ENCODE measurements around the gene ANTXR1. TPM values are rescaled to one million over a fixed set of nuclear protein-coding genes. Genes with fewer than 3 reads are reported as not detected.

ANTXR1 gene
- total RNA-seq, 1 donor from 2014 or later = 35.5 TPM

DNA sequence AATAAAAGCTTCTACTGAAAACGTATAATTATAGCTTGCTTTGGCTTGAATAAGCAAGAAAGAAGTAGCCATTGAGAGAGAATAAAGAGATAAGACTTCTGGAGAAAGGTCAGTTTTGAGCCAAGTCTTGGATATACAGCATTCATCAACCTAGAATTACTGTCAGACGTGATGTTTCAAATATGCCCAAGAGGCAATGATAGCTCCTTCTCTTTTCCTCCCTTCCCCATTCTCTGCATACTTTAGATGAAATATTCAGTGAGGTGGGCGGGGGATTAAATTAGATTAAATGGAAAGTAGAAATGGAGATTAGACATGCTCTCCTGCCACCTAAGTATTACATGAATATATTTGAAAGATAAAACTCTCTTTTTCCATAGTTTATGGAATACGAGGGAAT is 8.7 kb downstream of the ANTXR1 start:
- Histone ChIP-seq H3K36me3 (ENCODE audit: control insufficient read depth, insufficient read depth, low read length) (no peaks in the 10 kb centered on the region), H3K4me3 (ENCODE audit: low read depth, low read length) (no peak overlapping the region), H3K27me3 (ENCODE audit: control insufficient read depth, insufficient read depth, low read length) (no peaks in the 10 kb centered on the region)
- no peak for DNase-seq (ENCODE audit: low read depth)
- TF ChIP-seq, protein P1, sequence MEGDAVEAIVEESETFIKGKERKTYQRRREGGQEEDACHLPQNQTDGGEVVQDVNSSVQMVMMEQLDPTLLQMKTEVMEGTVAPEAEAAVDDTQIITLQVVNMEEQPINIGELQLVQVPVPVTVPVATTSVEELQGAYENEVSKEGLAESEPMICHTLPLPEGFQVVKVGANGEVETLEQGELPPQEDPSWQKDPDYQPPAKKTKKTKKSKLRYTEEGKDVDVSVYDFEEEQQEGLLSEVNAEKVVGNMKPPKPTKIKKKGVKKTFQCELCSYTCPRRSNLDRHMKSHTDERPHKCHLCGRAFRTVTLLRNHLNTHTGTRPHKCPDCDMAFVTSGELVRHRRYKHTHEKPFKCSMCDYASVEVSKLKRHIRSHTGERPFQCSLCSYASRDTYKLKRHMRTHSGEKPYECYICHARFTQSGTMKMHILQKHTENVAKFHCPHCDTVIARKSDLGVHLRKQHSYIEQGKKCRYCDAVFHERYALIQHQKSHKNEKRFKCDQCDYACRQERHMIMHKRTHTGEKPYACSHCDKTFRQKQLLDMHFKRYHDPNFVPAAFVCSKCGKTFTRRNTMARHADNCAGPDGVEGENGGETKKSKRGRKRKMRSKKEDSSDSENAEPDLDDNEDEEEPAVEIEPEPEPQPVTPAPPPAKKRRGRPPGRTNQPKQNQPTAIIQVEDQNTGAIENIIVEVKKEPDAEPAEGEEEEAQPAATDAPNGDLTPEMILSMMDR (IDR thresholded peaks at IDR 0.05; ENCODE audit: insufficient read depth, low read length, poor library complexity, severe bottlenecking) = no peak

DNA sequence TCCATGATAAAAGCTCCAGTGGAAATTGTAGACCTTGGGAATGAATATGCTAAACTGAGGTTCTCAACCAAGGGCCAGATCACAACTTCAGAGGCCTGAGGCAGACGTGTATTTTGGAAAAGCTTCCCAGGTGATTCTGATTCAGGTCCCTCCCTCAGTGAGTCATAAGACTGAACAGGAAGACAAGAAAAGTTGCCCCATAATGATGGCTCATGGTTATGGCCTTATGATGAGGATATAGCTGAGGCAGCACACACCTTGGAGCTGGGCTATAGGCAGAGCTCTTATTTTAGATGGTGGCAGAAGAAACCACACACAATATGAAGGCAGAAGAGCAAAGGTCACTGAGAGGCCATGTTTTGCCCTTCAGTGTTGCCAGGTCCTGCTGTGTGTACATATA is 9.6 kb downstream of the ANTXR1 start:
- TF ChIP-seq, protein P1 (IDR thresholded peaks at IDR 0.05; ENCODE audit: insufficient read depth, low read length, poor library complexity, severe bottlenecking) = no peak
- Histone ChIP-seq H3K4me3 (ENCODE audit: low read depth, low read length) (no peak overlapping the region), H3K27me3 (ENCODE audit: control insufficient read depth, insufficient read depth, low read length) (no peaks in the 10 kb centered on the region), H3K36me3 (ENCODE audit: control insufficient read depth, insufficient read depth, low read length) (no peaks in the 10 kb centered on the region)
- no peak for DNase-seq (ENCODE audit: low read depth)

DNA sequence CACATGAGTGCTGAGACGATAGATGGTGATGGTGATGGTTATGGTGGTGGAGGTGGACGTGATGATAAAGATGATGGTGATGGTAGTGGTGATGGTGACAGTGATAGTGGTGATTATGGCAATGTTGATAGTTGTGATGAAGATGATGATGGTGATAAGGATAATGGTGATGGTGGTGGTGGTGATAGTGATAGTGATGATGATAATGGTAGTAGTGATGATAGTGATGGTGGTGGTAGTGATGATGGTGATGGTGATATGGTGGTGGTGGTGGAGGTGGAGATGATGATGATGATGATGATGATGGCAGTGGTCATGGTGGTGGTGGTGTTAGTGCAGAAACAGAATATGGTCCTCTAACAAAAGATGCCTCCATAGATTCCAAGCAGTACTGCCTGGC is 10.3 kb downstream of the ANTXR1 start:
- Histone ChIP-seq H3K4me3 (ENCODE audit: low read depth, low read length) (no peak overlapping the region), H3K36me3 (ENCODE audit: control insufficient read depth, insufficient read depth, low read length) (no peaks in the 10 kb centered on the region), H3K27me3 (ENCODE audit: control insufficient read depth, insufficient read depth, low read length) (no peaks in the 10 kb centered on the region)
- DNase-seq (ENCODE audit: low read depth) = no peak
- TF ChIP-seq, protein P1 (IDR thresholded peaks at IDR 0.05; ENCODE audit: insufficient read depth, low read length, poor library complexity, severe bottlenecking) = no peak

- H3K27me3 ChIP-seq (ENCODE audit: control insufficient read depth, insufficient read depth, low read length) = no peaks in the 10 kb centered on the region
- DNase-seq (ENCODE audit: low read depth) = no peak
- no peak overlapping the region for H3K4me3 ChIP-seq (ENCODE audit: low read depth, low read length)
- TF ChIP-seq, protein P1 (IDR thresholded peaks at IDR 0.05; ENCODE audit: insufficient read depth, low read length, poor library complexity, severe bottlenecking) = peak; percentile 47
- no peaks in the 10 kb centered on the region for H3K36me3 ChIP-seq (ENCODE audit: control insufficient read depth, insufficient read depth, low read length)
Measured at GRCh38 chr2:69026026-69026425, 13.0 kb downstream of the ANTXR1 start.

GRCh38 chr2:69026691-69027459 is 13.9 kb downstream of the ANTXR1 start:
- TF ChIP-seq, protein P1 (IDR thresholded peaks at IDR 0.05; ENCODE audit: insufficient read depth, low read length, poor library complexity, severe bottlenecking) = no peak
- DNase-seq (ENCODE audit: low read depth) = no peak
- no peaks in the 10 kb centered on the region for H3K27me3 ChIP-seq (ENCODE audit: control insufficient read depth, insufficient read depth, low read length)
- no peaks in the 10 kb centered on the region for H3K36me3 ChIP-seq (ENCODE audit: control insufficient read depth, insufficient read depth, low read length)
- H3K4me3 ChIP-seq (ENCODE audit: low read depth, low read length) = no peak overlapping the region

All from kidney epithelial cell (primary cell).